Measurements from ENCODE around the gene ZNF622. TPM values are rescaled to one million over a fixed set of nuclear protein-coding genes. Genes with fewer than 3 reads are reported as not detected.

ZNF622 gene
- total RNA-seq, 3 donors from 2014 or later (not counting 1 experiment from before 2014, with no cell fraction given): 36.3 to 45.9 (median 42.9) TPM

DNA sequence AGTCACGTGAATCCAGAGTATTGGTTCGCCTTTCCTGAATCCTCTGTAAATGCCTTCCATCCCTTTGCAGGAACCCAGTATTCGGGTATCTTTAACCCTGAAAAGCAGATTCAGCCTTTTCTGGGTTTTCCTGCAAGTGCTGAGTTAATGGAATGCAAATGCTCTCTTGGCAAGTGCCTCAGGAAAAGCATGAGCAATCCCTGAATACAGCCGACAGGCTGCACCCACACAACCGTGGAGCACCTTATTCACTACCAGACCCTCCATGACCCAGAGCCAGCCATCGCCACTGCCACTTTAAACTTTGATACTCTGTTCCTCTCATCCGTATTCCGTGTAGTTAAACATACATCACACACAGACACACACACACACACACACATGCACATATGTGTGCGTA, 54.4 kb downstream of the ZNF622 start:
- DNase-seq: no peak
- H3K9me3 Mint-ChIP-seq: peaks cover 0 to 8% of the 10 kb centered on the region in 2 donors
- H3K36me3 Mint-ChIP-seq: no peaks in the 10 kb centered on the region
- TF ChIP-seq, protein P1, sequence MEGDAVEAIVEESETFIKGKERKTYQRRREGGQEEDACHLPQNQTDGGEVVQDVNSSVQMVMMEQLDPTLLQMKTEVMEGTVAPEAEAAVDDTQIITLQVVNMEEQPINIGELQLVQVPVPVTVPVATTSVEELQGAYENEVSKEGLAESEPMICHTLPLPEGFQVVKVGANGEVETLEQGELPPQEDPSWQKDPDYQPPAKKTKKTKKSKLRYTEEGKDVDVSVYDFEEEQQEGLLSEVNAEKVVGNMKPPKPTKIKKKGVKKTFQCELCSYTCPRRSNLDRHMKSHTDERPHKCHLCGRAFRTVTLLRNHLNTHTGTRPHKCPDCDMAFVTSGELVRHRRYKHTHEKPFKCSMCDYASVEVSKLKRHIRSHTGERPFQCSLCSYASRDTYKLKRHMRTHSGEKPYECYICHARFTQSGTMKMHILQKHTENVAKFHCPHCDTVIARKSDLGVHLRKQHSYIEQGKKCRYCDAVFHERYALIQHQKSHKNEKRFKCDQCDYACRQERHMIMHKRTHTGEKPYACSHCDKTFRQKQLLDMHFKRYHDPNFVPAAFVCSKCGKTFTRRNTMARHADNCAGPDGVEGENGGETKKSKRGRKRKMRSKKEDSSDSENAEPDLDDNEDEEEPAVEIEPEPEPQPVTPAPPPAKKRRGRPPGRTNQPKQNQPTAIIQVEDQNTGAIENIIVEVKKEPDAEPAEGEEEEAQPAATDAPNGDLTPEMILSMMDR (IDR thresholded peaks at IDR 0.05): no peak
- Histone ChIP-seq H3K36me3 (ENCODE audit: control insufficient read depth, insufficient read depth, low read length) (no peaks in the 10 kb centered on the region), H3K4me3 (ENCODE audit: low read length) (no peak overlapping the region), H3K4me1 (ENCODE audit: control insufficient read depth, insufficient read depth, low read length) (no peaks in the 10 kb centered on the region), H3K27ac (ENCODE audit: low read length) (no peak overlapping the region), H3K27me3 (ENCODE audit: control insufficient read depth, insufficient read depth, low read length) (no peaks in the 10 kb centered on the region), H3K9me3 (ENCODE audit: control insufficient read depth, insufficient read depth, low read length) (no peaks in the 10 kb centered on the region)
- H3K27ac Mint-ChIP-seq: no peak overlapping the region
- 89% methylated on average over 7 of the region's 9 CpGs for WGBS (ENCODE audit: insufficient coverage)
- no peaks in the 10 kb centered on the region for H3K27me3 Mint-ChIP-seq (ENCODE audit: low read depth in 2 of 2)
- intact Hi-C loops (cut with micrococcal nuclease): no loop called here
- no peaks in the 10 kb centered on the region for H3K4me1 Mint-ChIP-seq
- no peak for ATAC-seq
- no peak overlapping the region for H3K4me3 Mint-ChIP-seq

DNA sequence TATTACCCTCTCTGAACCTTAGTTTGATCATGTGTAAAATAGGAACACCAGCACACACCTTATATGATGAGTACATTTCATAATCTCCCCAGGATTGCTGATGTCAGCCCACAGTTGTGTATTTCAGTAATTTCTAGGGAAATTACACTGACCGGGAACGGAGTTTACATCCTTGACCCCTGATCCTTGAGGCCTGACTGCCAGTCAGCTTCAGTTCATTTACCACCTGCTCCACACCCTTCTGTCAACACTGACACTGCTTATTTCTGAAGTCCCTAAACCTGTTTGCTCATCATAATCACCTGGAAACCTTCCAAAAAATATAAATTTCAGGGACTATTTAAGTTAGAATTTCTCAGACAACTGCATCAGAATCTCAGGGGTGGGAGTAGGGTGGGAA, 55.3 kb downstream of the ZNF622 start:
- Mint-ChIP-seq H3K27me3 (ENCODE audit: low read depth in 2 of 2) (no peaks in the 10 kb centered on the region), H3K9me3 (peaks cover 0 to 8% of the 10 kb centered on the region in 2 donors), H3K27ac (no peak overlapping the region), H3K4me3 (no peak overlapping the region), H3K36me3 (no peaks in the 10 kb centered on the region), H3K4me1 (no peaks in the 10 kb centered on the region)
- TF ChIP-seq, protein P1 (IDR thresholded peaks at IDR 0.05): no peak
- H3K27me3 ChIP-seq (ENCODE audit: control insufficient read depth, insufficient read depth, low read length): no peaks in the 10 kb centered on the region
- H3K36me3 ChIP-seq (ENCODE audit: control insufficient read depth, insufficient read depth, low read length): no peaks in the 10 kb centered on the region
- ATAC-seq (no peak), DNase-seq (no peak)
- H3K27ac ChIP-seq (ENCODE audit: low read length): no peak overlapping the region
- intact Hi-C loops (cut with micrococcal nuclease): no loop called here
- H3K9me3 ChIP-seq (ENCODE audit: control insufficient read depth, insufficient read depth, low read length): no peaks in the 10 kb centered on the region
- H3K4me3 ChIP-seq (ENCODE audit: low read length): no peak overlapping the region
- no peaks in the 10 kb centered on the region for H3K4me1 ChIP-seq (ENCODE audit: control insufficient read depth, insufficient read depth, low read length)
- 91% methylated on average over 2 of the region's 2 CpGs for WGBS (ENCODE audit: insufficient coverage)

DNA sequence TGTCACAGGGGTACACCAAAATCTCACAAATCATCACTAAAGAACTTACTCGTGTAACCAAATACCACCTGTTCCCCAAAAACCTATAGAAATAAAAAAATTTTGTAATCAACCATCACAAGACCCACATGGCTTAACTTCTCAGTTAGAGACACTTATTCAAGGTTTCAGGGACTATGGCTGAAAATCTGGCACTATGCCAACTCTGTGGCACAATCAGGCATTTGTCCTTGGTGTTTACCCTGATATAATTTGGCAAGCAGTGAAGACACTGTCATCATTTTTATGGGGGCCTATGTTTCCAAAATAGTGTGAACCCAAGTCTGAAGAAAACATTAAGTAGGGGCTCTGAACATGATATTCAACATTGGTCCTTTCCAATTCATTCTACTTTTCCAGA, 59.0 kb downstream of the ZNF622 start:
- Mint-ChIP-seq H3K4me1 (no peaks in the 10 kb centered on the region), H3K9me3 (peaks cover 0 to 8% of the 10 kb centered on the region in 2 donors), H3K36me3 (no peaks in the 10 kb centered on the region), H3K4me3 (no peak overlapping the region), H3K27ac (no peak overlapping the region), H3K27me3 (ENCODE audit: low read depth in 2 of 2) (no peaks in the 10 kb centered on the region)
- no peak overlapping the region for H3K27ac ChIP-seq (ENCODE audit: low read length)
- 84% methylated on average over 1 of the region's 1 CpG for WGBS (ENCODE audit: insufficient coverage)
- no peaks in the 10 kb centered on the region for H3K27me3 ChIP-seq (ENCODE audit: control insufficient read depth, insufficient read depth, low read length)
- ATAC-seq (no peak), DNase-seq (no peak)
- intact Hi-C loops (cut with micrococcal nuclease): no loop called here
- no peaks in the 10 kb centered on the region for H3K9me3 ChIP-seq (ENCODE audit: control insufficient read depth, insufficient read depth, low read length)
- H3K4me1 ChIP-seq (ENCODE audit: control insufficient read depth, insufficient read depth, low read length): no peaks in the 10 kb centered on the region
- no peaks in the 10 kb centered on the region for H3K36me3 ChIP-seq (ENCODE audit: control insufficient read depth, insufficient read depth, low read length)
- TF ChIP-seq, protein P1 (IDR thresholded peaks at IDR 0.05): no peak
- H3K4me3 ChIP-seq (ENCODE audit: low read length): no peak overlapping the region

DNA sequence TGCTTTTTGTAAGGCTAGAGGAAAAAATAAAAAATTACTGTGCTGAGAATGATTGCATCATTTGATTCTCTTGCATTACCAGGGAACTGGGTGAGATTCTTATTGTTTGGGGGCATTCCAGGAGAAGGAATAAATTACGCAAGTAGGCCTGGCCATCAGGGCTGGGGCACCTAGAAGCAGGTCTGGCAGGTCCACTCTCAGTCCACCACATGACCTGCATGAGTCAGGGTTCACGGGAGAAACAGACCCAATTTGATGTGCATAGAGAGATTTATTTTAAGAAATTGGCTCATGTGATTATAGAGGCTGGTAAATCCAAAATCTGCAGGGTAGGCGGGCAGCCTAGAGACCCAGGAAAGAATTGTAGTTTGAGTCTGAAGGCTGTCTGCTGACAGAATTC, 59.6 kb downstream of the ZNF622 start:
- Histone ChIP-seq H3K27ac (ENCODE audit: low read length) (no peak overlapping the region), H3K36me3 (ENCODE audit: control insufficient read depth, insufficient read depth, low read length) (no peaks in the 10 kb centered on the region), H3K4me3 (ENCODE audit: low read length) (no peak overlapping the region), H3K4me1 (ENCODE audit: control insufficient read depth, insufficient read depth, low read length) (no peaks in the 10 kb centered on the region), H3K9me3 (ENCODE audit: control insufficient read depth, insufficient read depth, low read length) (no peaks in the 10 kb centered on the region), H3K27me3 (ENCODE audit: control insufficient read depth, insufficient read depth, low read length) (no peaks in the 10 kb centered on the region)
- H3K9me3 Mint-ChIP-seq: peaks cover 0 to 5% of the 10 kb centered on the region in 2 donors
- DNase-seq (no peak), ATAC-seq (no peak)
- TF ChIP-seq, protein P1 (IDR thresholded peaks at IDR 0.05): no peak
- WGBS (ENCODE audit: insufficient coverage): 90% methylated on average over 3 of the region's 3 CpGs
- no peaks in the 10 kb centered on the region for H3K4me1 Mint-ChIP-seq
- no peaks in the 10 kb centered on the region for H3K27me3 Mint-ChIP-seq (ENCODE audit: low read depth in 2 of 2)
- H3K27ac Mint-ChIP-seq: no peak overlapping the region
- intact Hi-C loops (cut with micrococcal nuclease): no loop called here
- H3K4me3 Mint-ChIP-seq: no peak overlapping the region
- H3K36me3 Mint-ChIP-seq: no peaks in the 10 kb centered on the region
